ENCODE results near the gene SCGB3A2. TPM values are rescaled to one million over a fixed set of nuclear protein-coding genes. Genes with fewer than 3 reads are reported as not detected.

Gene SCGB3A2
- total and polyA plus RNA-seq, 2 of the 8 experiments (the other 6 are each of a cell fraction or from before 2014, with no cell fraction given) = 47.1 to 63.6 TPM

GRCh38 chr5:147874118-147874875 lies 4.2 kb upstream of the SCGB3A2 start (continued):
- TF ChIP-seq CHD7 (IDR thresholded peaks at IDR 0.05; ENCODE audit: insufficient replicate concordance, low read length) (peak; percentile 82), POLR2AphosphoS5 (IDR thresholded peaks at IDR 0.05; ENCODE audit: low read depth, low read length) (peak; percentile 67; the same call in 1 of the 2 replicates), TAF1 (IDR thresholded peaks at IDR 0.05; ENCODE audit: low read depth, low read length) (peak; percentile 63; the same call in 1 of the 2 replicates)
